Measurements from ENCODE around the gene CXorf58.
"Not testable (repeated sequence)": the region's sequence is repeated elsewhere in the genome, so short reads cannot be mapped to it uniquely, and the experiment has no call there.

The CXorf58 gene, protein sequence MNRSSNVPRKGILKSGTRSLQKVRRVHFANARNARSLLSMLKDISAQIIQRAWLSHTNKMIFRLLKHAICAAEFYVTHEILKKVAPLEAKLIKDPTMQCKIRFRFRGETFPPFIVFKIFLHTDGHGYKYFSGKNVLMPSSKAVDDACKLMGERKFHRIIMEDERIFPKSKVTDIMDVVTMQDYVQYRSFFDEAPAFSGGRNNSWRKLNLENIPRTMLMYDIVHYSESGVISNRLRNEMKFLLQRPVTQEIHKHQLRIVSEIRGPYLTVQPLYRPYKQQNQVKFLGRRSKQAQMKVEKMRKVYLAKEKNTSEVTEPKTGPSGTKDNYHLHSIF

DNA sequence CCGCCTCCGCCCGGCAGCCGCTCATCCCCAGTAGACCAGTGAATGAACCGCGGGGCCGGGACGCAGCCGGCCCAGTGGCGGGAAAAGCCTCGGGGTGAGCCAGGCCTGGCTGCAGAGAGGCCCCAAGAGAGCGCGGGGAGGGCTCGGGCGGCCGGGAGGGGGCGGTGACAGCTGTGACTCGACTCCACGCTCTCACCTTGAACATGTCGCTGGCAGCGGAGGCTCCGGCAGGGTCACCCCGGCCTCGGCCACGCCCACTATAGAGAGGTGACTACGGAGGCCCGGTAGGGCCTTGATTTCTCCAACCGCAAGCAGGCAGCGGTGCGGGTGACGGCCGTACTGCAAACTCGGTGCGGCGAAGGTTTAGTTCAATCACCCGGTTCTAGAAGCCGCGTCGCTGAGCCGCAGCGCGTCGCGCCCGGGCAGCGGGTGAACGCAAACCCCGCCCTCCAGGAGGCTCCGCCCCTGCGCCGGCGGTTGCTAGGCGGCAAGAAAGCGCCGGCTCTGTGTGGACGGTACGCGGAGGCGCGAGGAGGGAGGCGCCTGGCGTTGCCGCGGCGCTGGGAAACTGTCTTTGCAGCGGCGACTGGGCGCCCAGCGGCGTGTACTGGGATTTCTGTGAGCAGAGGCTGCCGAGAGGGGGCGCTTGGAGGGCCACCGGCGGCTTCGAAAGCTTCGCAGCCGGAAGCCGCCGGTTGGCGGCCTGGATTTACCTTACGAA, at the start of gene CXorf58, which contains the start of gene APOO:
CXorf58 (plus strand) TSS at position 509 of the 721 bp plus-strand sequence. CDS start 2,297 bp downstream, outside the sequence.
APOO (minus strand) TSS at position 441 of the 721 bp plus-strand sequence; CDS start at position 205, 236 bp downstream.
- DNase-seq (ENCODE audit: low spot score), result peak; percentile 92

DNA sequence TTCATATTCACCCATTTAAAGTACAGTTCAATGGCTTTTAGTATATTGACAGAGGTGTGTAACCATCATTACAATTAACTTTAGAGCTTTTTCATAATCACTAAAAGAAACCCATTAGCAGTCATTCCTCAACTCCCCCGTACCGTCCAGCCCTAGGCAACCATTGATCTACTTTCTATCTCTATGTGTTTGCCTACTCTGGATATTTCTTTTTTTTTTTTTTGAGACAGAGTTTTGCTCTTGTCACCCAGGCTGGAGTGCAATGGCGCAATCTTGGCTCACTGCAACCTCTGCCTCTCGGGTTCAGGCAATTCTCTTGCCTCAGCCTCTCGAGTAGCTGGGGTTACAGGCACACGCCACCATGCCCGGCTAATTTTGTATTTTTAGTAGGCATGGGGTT, 48.6 kb upstream of the CXorf58 start:
- DNase-seq (ENCODE audit: low spot score), result not testable (repeated sequence)

DNA sequence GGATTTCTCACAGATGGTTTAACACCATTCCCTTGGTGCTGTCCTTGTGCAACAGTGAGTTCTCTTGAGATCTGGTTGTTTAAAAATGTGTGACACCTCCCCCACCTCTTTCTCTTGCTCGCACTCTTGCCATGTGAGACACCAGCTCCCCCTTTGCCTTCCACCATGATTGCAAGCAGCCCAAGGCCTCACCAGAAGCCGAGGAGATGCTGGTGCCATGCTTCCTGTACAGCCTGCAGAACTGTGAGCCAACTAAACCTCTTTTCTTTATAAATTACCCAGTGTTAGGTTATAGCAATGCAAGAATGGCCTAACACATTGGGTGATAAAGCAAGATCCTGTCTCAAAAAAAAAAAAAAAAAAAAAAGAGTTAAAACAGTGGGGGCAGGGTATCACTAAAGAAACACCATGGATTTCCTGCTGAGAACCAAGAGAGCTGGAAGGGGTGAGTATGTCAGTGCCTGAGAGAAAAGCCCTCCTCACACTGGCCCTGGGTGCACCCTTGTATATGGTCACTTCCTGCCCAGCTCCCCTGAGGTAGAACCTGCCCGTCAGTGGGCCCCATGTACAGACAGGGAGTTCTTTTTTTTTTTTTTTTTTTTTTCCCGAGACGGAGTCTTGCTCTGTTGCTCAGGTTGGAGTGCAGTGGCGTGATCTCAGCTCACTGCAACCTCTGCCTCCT, 46.5 kb upstream of the CXorf58 start:
- DNase-seq (ENCODE audit: low spot score), result no peak

DNA sequence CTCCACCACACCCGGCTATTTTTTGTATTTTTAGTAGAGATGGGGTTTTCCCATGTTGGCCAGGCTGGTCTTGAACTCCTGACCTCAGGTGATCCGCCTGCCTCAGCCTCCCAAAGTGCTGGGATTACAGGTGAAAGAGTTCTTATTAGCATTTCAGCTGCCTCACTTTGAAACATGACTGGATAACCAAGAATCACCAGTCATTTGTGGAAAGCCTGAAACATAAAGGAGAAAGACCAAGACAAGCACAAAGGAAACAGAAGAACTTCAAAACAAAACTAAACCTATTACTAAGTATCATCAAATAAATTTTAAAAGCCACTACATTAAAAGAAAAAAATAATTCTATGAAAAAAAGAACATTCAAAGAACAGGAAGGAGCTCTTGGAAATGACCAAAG, 45.9 kb upstream of the CXorf58 start:
- DNase-seq (ENCODE audit: low spot score), result not testable (repeated sequence)

DNA sequence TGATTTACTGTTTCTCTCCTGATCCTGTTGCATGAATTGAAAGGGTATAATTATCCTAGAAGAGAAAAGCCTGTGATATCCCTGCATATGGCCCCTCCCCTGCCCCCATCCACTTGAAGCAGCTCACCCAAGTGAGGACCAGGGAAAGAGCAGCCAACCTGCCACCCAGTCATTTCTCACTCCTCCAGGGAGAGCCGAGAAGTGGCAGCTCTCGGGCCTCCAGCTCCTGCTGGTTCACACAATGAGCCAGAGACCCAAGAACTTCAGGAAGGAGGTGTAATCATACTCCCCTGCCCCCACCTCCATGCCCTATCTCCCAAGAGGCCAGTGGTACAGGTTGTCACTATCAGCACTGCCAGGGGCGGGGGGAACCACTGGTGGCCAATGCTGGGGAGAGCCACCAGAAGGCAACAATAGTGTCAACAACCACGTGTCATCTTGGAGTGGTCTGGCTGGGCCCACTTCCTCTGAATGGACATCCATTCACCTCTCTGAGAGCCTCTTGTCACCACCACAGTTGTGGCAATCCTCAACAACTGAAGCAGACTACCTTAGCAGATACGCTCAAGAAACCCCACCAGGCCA, 43.0 kb upstream of the CXorf58 start:
- no peak for DNase-seq (ENCODE audit: low spot score)

DNA sequence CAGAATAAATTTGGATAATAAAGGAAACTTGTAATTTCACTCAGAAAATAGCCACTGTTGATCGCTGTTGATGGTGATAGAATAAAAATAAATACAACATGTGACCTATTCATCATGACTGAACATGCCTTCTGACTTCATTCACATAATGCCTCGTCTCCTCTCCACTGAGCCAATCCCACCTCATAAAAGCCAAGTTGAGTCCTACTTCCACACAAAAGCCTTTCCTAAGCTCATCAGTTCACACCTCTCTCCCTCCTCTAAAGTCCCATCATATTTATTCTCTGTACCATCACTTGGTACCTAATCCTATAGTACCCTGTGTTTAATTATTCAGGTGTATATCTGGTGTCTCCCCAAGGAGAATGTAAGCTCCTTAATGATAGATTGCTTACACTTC, 37.8 kb upstream of the CXorf58 start:
- DNase-seq (ENCODE audit: low spot score), result no peak

DNA sequence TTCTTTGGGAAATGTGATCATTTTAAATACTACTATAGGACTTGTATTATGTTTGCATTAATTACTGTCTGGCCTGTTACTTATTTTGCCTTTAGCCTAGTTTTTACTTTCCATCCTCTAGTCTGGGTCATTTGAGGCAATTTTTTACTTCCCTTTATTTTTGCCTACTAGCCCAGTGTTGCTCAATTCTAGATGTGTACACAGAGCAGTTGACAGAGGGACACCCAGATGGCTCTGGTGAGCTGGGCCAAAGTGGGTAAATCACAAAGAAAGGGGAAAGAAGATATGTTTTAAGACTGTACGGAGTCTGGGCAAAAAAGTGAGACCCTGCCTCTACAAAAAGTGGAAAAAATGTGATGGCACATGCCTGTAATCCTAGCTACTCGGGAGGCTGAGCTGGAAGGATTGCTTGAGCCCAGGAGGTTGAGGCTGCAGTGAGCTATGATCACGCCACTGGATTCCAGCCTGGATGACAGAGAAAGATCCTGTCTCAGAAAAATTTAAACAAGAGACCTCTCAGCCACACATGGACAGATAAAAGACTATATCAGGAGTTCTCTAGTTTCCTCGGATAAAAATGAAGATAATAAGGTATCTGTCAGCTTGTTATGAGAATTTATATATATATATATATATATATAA, 35.8 kb upstream of the CXorf58 start:
- no peak for DNase-seq (ENCODE audit: low spot score)

DNA sequence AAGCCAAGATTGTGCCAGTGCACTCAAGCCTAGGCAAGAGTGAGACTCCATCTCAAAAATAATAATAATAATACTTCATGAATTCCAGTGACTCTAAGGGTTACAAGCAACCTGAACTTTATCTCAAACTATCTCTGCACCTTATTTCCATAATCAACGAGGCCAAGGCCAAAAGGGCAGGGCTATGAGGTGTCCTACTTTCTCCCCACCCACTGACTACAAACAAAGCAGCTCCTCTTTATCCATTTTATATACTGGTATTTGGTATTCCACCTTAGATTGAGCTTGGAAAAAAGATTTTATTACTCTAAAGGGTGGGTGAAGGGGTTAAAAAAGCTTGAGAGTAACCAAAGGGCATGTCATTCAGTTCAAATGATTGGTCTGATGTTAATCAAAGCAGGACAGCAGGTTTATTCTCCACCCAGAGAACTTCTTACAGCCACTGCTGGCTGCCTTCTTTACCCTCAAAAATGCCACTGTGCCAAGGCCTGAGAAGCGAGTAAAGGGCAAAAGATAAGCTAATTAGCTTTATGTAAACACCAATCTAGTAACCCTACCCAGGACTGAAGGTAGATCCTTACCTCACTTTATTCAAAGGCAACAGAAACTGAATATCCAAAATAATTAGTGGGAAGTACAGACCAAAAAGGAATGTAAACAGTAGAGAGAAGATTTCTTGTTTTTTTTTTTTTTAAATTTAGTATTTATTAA, 28.3 kb upstream of the CXorf58 start:
- DNase-seq (ENCODE audit: low spot score), result no peak

DNA sequence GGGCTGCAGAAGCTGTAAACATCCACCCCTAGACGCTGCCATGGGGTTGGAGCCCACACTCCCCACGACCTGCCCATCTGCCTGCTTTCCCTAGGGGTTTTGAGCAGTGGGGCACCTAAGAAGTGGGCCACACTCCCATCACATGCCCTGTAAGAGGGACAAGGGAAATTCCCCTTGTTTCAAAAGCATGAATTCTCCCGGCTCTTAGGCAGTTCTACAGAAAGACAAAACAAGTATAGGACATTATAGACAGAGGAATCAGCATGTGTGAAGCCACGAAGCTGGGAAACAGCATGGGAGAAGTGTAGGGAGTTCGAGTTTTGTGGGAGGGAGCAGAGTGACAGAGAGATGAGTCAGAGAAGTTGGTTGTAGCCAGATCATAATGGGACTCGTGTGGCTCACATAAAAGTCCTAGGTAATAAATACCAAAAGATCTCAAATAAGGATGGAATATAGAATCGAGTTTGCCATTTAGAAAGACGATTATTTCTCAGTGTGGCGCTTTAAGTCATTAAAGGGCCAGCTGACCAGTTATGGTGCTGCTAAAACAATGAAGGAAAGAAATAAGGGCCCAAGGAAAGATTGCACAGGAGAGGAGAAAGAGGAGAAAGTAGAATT, 24.0 kb upstream of the CXorf58 start:
- peak; percentile 77 for DNase-seq (ENCODE audit: low spot score)

DNA sequence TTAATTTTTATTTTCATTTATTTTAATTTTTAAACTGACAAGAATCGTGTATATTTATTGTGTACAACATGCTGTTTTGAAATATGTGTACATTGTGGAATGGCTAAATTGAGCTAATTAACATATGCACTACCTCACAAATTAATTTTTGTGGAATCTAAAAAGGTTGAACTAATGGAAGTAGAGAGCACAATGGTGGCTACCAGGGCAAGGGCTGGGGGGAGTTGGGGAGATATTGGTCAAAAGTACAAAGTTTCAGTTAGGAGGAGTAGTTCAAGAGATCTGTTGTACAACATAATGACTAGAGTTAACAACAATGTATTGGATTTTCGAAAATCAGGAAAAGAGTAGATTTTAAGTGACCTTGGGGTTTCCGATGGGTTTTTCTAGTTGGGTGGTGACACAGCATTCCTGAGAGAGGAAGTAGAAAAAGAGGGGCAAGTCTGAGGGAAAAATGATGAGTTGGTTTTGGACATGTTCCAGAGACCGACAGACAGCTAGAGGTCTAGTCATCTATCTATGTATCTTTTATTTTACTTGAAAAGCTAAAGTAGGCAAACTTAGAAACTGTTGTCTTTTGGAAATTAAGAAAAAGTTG, 23.3 kb upstream of the CXorf58 start:
- peak; percentile 10 for DNase-seq (ENCODE audit: low spot score)

DNA sequence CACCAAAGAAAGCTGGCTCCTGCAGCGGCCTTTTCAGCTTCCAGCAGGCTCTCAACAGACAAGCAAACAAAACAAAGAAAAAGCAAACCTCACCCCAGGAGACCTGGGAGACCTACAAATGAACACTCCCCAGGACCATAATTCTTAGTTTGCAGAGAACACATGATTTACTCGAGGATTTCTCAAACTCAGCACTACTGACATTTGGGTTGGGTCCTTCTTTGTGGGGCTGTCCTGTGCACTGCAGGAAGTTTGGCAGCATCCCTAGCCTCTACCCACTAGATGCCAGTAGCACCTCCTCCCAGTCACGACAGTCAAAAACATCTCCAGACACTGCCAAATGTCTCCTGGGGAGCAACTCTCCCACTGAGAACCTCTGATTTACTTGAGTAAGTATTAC, 22.0 kb upstream of the CXorf58 start:
- no peak for DNase-seq (ENCODE audit: low spot score)

DNA sequence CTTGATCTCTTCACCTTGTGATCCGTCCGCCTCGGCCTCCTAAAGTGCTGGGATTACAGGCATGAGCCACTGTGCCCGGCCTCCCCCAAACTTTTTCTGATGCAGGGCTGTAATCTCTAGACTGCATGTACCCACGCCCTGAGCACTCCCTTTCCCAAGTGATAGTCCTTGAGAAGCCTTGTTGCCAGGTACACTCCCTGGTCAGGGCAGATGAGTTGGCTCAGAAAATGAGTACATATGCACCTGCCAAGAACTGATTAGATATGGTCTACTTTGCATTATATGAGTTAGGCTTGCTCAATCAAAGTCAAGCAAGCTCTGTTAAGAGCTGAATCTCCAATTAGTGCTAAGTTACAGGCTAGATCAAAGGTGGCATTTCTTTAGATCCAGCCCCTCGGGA, 20.4 kb upstream of the CXorf58 start:
- DNase-seq (ENCODE audit: low spot score), result no peak

DNA sequence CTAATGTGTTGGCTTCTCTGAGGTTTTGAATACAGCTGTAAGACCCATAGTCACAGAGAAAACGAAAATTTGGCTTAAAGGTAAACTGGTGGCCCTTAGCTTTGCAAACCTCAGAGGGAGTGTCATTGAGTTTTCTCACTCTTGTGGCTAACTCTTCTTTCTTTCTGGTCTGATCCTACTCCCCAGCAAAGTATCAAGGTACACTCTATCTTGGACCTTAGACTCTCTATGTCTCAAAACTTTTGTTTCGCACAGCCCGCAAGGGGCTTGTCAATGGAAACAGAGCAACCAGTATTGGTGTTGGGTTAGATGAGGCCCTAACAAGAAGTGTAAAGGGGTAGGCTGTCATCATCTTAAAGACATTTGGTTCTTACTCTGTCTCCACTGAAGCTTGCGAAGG, 19.9 kb upstream of the CXorf58 start:
- no peak for DNase-seq (ENCODE audit: low spot score)

DNA sequence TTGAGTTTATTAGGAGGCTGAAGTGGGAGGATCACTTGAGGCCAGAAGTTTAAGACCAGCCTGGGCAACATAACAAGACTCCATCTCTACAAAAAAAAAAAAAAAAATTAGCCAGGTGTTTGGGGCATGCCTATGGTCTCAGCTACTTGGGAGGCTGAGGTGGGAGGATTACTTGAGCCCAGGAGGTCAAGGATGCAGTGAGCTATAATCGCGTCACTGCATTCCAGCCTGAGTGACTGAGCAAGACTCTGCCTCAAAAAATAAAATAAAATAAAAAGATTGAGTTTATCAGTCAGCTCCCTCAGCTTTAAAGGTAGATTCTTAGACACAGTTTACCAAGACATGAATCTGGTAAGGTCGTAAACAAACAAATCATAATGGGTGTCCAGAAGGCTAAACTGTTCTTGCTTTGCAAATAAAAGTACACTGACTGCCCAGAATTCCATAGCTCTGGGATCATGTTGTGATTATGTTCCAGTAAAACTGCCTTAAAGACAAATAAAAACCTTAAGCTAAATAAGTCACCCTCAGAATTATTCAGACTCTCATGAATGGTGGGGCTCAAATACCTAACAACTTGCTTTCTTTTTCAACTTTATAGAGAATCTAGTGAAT, 18.8 kb upstream of the CXorf58 start:
- DNase-seq (ENCODE audit: low spot score), result peak; percentile 7

DNA sequence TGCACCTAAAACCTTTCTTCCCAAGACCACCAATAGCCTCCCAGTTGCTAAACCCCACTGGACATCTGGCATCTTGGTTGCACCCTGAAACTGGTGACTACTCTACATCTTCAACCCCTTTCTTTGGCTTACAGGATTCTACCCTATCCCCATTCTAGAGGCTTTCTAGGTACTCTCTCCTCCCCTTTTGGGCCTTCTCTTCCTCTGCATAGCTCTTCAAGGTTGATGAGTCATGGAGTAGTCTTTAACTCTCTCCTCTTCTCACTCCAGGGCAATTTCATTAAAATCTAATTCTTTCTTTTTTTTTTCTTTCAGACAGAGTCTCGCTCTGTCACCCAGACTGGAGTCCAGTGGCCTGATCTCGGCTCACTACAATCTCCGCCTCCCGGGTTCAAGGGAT, 16.9 kb upstream of the CXorf58 start:
- DNase-seq (ENCODE audit: low spot score), result no peak

DNA sequence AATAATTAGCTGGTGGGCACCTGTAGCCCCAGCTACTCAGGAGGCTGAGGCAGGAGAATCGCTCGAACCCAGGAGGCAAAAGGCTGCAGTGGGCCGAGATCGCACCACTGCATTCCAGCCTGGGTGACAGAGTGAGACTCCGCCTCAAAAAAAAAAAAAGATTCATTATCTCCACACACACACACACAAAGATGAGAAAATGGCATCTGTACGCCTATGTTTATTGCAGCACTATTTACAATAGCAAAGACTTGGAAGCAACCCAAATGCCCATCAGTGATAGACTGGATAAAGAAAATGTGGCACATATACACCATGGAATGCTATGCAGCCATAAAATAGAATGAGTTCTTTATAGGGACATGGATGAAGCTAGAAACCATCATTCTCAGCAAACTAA, 12.8 kb upstream of the CXorf58 start:
- not testable (repeated sequence) for DNase-seq (ENCODE audit: low spot score)

DNA sequence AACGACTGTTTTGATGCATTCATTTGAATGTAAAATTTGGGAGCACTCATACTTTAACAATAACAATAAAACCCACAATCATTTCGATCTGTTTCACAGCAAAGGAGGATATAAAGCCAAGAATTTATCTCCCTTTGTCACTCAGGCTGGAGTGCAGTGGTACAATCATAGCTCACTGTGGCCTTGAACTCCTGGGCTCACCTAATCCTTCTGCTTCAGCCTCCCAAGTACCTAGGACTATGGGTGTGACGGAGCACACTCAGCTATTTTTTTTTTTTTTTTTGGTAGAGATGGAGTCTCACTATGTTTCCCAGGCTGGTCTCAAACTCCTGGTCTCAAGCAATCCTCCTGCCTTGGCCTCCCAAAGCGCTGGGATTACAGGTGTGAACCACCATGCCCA, 11.3 kb upstream of the CXorf58 start:
- not testable (repeated sequence) for DNase-seq (ENCODE audit: low spot score)

DNA sequence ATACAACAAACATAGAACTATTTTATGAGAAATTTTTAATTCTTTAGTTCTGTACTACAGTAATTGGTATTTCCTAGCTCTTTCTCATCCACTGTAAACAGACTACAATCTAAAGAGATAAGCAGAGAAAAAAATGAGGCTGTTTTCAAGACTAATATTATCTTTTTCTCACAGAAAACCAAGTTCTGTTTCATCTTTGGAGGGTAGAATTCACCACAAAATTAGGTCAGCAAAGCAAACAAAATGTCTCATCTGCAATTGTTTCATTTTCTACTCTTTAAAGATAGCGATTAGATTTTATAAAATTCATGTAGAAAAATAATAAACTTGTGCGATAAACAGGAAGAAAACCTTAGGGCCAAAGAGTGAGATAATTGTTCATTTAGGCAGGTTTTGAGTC, 10.8 kb upstream of the CXorf58 start:
- no peak for DNase-seq (ENCODE audit: low spot score)

DNA sequence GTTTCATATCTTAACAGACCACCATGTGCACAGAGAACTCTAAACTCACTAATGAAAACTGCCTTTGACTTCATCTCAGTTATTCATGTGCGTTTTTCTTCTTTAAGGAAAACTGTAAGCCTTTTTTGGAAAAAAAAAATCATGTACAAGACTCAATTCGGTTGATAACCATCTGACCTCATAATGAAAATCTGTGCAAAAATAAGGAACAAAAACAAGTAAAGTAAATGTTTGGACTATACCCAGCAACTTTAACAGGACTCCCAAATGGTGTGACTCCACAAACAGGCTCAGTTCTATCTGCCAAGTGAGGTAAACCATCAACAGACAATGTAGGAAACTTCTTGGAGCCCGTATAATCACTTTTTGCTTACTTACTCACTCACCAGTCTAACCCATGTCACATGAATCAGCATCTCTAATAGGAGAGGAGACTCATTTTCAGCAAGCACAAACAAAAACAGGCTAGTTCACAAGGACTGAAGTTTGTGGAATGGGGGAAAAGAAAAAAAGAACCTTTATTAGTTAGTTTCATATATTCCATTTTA, 9.3 kb upstream of the CXorf58 start:
- peak; percentile 13 for DNase-seq (ENCODE audit: low spot score)

All from GM03348 (cell line).